Lung (tissue), 12 donors: Measurements from ENCODE around the gene JMJD6. TPM values are rescaled to one million over a fixed set of nuclear protein-coding genes. Genes with fewer than 3 reads are reported as not detected.

Source experiments
- ATAC-seq: fragments of 200-7000 bp; cut with Tn5 transposase; one replicate; pipeline ENCODE4 v1.9.1; 2020; ENCODE audit warnings: moderate number of reproducible peaks; ENCODE audit not compliant: insufficient read depth, low FRiP score
- DNase-seq, 3 donors: peaks; one replicate each; pipeline ENCODE4 v3.0.0-alpha.2; 2013 to 2017
- H3K27ac ChIP-seq, 2 donors: one replicate each; pipeline ENCODE4 v1.5.1; 2013; ENCODE audit warnings: mild to moderate bottlenecking in 2 of 2, moderate library complexity in 2 of 2, control low read depth in 1 of 2, inconsistent platforms in 1 of 2, low read depth in 1 of 2, low read length in 1 of 2
- H3K27me3 ChIP-seq, 3 donors: one replicate each; pipeline ENCODE4 v1.5.1; 2013; ENCODE audit warnings: low read length in 2 of 3; ENCODE audit not compliant: control insufficient read depth in 3 of 3, insufficient read depth in 3 of 3
- H3K36me3 ChIP-seq, 4 donors: one replicate each; pipeline ENCODE4 v1.5.1; 2013; ENCODE audit warnings: low read length in 4 of 4, mild to moderate bottlenecking in 1 of 4, moderate library complexity in 1 of 4; ENCODE audit not compliant: control insufficient read depth in 4 of 4, insufficient read depth in 4 of 4
- H3K4me1 ChIP-seq, 5 donors: one replicate each; pipeline ENCODE4 v1.5.1; 2013; ENCODE audit warnings: low read length in 5 of 5, mild to moderate bottlenecking in 2 of 5, moderate library complexity in 1 of 5; ENCODE audit not compliant: control insufficient read depth in 5 of 5, insufficient read depth in 5 of 5
- H3K4me3 ChIP-seq: one replicate; pipeline ENCODE4 v1.5.1; 2013; ENCODE audit warnings: mild to moderate bottlenecking, control low read depth, moderate library complexity
- H3K9ac ChIP-seq, 2 donors: one replicate each; pipeline ENCODE4 v1.5.1; 2013; ENCODE audit warnings: low read length in 2 of 2, control low read depth in 1 of 2; ENCODE audit not compliant: insufficient read depth in 1 of 2
- H3K9me3 ChIP-seq, 4 donors: one replicate each; pipeline ENCODE4 v1.5.1; 2013; ENCODE audit warnings: low read length in 3 of 4, mild to moderate bottlenecking in 1 of 4, moderate library complexity in 1 of 4; ENCODE audit not compliant: control insufficient read depth in 4 of 4, insufficient read depth in 3 of 4
- WGBS, 2 donors: extraction: QIAGEN DNeasy Blood & Tissue Kit; methylation state at CpG; one replicate each; pipeline ENCODE4 v1.1.7; 2013; 5-methylcytosine and 5-hydroxymethylcytosine counted together
- polyA plus RNA-seq, 2 donors: library from polyadenylated mRNA; stranded (reverse); fragments of 200-250 nt; gene quantifications; one replicate each; pipeline ENCODE4 v1.2.1, GENCODE V29; 2013
- total RNA-seq, 2 donors: library from RNA; depleted of rRNA in 1 of 2; stranded (reverse); fragments of >200 nt in 1 of 2; gene quantifications; one replicate each; pipeline ENCODE4 v1.2.1, GENCODE V29; 2014 to 2021
- TF ChIP-seq, protein P1 (sequence below): IDR thresholded peaks from 2 replicates; pipeline ENCODE4 v1.5.1; 2012; ENCODE audit warnings: mild to moderate bottlenecking; ENCODE audit errors: control extremely low read depth, extremely low read depth
- donor health status: control.
- donor health status: control.
- donor health status: Bipolar disorder and iron deficiency.
- donor health status: healthy.
- donor health status: DM: yes; HTN: yes; CAD: no.

JMJD6 gene
- total and polyA plus RNA-seq, 4 donors = 23.8 to 52.9 (median 30.0) TPM

DNA sequence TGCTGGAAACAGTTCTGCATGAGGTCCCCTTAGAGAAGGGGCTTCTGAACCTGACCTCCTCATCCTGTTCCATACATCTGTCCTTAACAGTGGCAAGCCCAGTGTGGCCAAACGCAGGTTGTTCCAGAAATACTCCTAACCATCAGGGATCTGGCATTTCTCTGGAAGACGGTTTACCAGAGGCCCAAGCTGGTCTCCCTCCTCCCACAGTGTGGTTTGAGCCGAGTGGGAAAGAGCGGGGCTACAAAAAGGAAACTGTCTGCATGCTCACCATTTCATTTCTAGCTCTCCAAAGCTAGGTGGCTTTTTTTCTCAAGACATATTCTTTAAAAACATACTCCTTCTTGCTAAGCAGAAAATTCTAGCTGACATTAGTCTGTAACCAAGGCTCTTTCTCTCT is 21.6 kb downstream of the JMJD6 start:
- ATAC-seq (no peak), DNase-seq (no peak)
- Histone ChIP-seq H3K27ac (no peak overlapping the region), H3K9ac (no peak overlapping the region), H3K9me3 (peaks cover 0 to 2% (median 0%) of the 10 kb centered on the region in 4 donors), H3K4me1 (peaks cover 0 to 41% (median 24%) of the 10 kb centered on the region in 5 donors), H3K36me3 (peaks cover 0 to 2% (median 0%) of the 10 kb centered on the region in 4 donors), H3K27me3 (no peaks in the 10 kb centered on the region), H3K4me3 (no peak overlapping the region)
- 37 to 71% methylated on average over 4 of the region's 4 CpGs for WGBS, 2 donors
- TF ChIP-seq, protein P1, sequence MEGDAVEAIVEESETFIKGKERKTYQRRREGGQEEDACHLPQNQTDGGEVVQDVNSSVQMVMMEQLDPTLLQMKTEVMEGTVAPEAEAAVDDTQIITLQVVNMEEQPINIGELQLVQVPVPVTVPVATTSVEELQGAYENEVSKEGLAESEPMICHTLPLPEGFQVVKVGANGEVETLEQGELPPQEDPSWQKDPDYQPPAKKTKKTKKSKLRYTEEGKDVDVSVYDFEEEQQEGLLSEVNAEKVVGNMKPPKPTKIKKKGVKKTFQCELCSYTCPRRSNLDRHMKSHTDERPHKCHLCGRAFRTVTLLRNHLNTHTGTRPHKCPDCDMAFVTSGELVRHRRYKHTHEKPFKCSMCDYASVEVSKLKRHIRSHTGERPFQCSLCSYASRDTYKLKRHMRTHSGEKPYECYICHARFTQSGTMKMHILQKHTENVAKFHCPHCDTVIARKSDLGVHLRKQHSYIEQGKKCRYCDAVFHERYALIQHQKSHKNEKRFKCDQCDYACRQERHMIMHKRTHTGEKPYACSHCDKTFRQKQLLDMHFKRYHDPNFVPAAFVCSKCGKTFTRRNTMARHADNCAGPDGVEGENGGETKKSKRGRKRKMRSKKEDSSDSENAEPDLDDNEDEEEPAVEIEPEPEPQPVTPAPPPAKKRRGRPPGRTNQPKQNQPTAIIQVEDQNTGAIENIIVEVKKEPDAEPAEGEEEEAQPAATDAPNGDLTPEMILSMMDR = no peak

DNA sequence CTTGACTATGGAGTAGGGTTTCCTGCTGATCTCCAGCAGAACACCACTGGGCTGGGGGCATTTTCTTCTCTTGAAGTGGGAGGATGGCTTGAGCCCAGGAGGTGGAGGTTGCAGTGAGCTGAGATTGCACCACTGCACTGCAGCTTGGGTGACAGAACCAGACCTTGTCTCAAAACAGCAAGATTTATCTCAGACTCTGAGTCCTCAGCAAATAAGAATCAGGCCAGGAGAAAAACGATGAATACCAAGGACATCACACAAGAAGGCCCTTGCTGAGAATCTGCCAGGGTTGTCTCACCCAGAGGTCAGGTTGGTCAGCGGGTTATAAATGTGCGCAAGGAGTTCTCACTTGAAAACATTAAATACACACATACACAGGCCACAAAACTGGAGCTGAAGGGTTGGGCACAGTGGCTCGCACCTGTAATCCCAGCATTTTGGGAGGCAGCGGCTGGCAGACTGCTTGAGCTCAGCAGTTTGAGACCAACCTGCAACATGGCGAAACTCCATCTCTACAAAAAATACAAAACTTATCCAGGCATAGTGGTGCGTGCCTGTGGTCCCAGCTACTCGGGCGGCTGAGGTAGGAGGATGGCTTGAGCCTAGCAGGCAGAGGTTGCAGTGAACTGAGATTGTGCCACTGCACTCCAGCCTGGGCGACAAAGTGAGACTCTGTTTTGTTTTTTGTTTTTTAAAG is 23.3 kb downstream of the JMJD6 start:
- Histone ChIP-seq H3K4me1 (peaks cover under 1 to 32% (median 17%) of the 10 kb centered on the region in 5 donors), H3K4me3 (no peak overlapping the region), H3K36me3 (peaks cover 0 to 2% (median 0%) of the 10 kb centered on the region in 4 donors), H3K27ac (no peak overlapping the region), H3K27me3 (no peaks in the 10 kb centered on the region), H3K9ac (no peak overlapping the region), H3K9me3 (peaks cover 0 to 2% (median 0%) of the 10 kb centered on the region in 4 donors)
- 89 to 96% methylated on average over 10 of the region's 10 CpGs for WGBS, 2 donors
- DNase-seq (no peak), ATAC-seq (no peak)
- TF ChIP-seq, protein P1 = no peak

DNA sequence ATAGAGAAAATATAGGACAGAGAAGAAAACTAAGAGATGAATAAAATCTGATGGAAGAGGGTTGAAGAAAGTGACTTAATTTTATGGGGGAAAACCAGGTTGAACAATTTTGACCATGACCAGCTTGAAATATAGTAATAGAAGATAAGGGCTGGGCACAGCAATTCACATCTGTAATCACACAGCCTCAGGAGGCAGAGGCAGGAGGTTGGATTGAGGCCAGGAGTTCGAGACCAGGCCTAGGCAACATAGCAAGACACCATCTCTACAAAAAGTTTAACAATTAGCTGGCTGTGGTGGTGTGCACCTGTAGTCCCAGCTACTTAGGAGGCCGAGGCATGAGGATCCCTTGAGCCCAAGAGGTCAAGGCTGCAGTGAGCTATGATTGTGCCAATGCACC is 24.3 kb downstream of the JMJD6 start:
- WGBS, 2 donors = 71 to 73% methylated on average over 2 of the region's 2 CpGs
- TF ChIP-seq, protein P1 = no peak
- H3K27ac ChIP-seq = peak overlapping the region in 1 of 2 donors; percentile 92
- no peak overlapping the region for H3K4me3 ChIP-seq
- H3K9ac ChIP-seq = peak overlapping the region in 1 of 2 donors; percentile 23
- no peaks in the 10 kb centered on the region for H3K27me3 ChIP-seq
- peaks cover 0 to 2% (median 0%) of the 10 kb centered on the region in 4 donors for H3K9me3 ChIP-seq
- no peaks in the 10 kb centered on the region for H3K36me3 ChIP-seq
- ATAC-seq = no peak
- H3K4me1 ChIP-seq = peaks cover 11 to 37% (median 25%) of the 10 kb centered on the region in 5 donors
- DNase-seq = no peak
